IPS-15b (cell line): Measurements from ENCODE around the gene CMTM6.
"Not testable (repeated sequence)": the region's sequence is repeated elsewhere in the genome, so short reads cannot be mapped to it uniquely, and the experiment has no call there.

Experiments used
- H3K27me3 ChIP-seq: one replicate; pipeline ENCODE4 v1.6.1; 2013; ENCODE audit warnings: low read length; ENCODE audit not compliant: control insufficient read depth, insufficient read depth
- H3K36me3 ChIP-seq: one replicate; pipeline ENCODE4 v1.6.1; 2013; ENCODE audit warnings: low read length; ENCODE audit not compliant: control insufficient read depth, insufficient read depth
- H3K4me1 ChIP-seq: one replicate; pipeline ENCODE4 v1.6.1; 2013; ENCODE audit warnings: mild to moderate bottlenecking, low read length; ENCODE audit not compliant: control insufficient read depth, insufficient read depth
- H3K4me3 ChIP-seq: one replicate; pipeline ENCODE4 v1.5.1; 2013; ENCODE audit warnings: low read depth, low read length
- H3K9ac ChIP-seq: one replicate; pipeline ENCODE4 v1.6.1; 2013; ENCODE audit warnings: low read depth, mild to moderate bottlenecking, low read length
- H3K9me3 ChIP-seq: one replicate; pipeline ENCODE4 v1.6.1; 2013; ENCODE audit warnings: mild to moderate bottlenecking, low read length; ENCODE audit not compliant: control insufficient read depth, insufficient read depth

CMTM6 gene

DNA sequence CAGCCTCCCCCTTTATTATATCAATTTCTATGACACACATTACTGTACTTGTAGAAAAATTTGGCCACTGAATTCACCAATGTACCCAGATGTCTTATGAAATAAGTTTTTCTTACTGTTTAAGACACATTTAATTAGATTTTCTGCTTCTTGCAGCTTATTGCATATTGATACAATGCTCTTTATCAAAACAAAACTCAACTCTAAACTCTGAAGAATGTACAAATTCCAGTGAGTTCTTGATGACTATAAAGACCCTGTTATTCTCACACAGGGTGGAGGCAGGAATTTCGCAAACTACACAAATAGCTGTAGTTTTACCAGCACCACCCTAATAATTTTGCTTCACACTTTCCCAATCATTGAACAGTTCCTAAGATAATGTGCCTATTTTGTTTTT, 22.0 kb downstream of the CMTM6 start:
- Histone ChIP-seq H3K9me3 (no peaks in the 10 kb centered on the region), H3K36me3 (no peaks in the 10 kb centered on the region), H3K4me3 (no peak overlapping the region), H3K9ac (no peak overlapping the region), H3K4me1 (no peaks in the 10 kb centered on the region), H3K27me3 (no peaks in the 10 kb centered on the region)

DNA sequence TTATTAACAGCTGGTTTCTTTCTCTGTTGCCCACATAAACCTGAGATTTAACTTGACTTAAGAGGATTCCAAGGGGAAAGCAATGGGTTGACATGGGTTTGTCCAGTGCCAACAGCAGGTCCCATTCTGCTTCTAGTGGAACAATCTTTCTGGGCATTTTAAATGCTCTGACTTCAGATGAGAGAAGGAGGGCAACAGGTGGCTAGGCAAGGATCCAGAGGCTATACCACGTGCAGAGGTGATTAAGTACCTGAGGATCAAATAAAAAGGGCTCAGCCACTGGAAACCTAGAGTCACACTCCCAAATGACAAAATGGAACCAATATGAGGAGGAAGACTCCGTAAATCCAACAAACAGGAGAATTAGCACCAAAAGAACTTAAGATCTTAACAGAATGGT, 28.5 kb downstream of the CMTM6 start:
- H3K27me3 ChIP-seq = no peaks in the 10 kb centered on the region
- no peaks in the 10 kb centered on the region for H3K36me3 ChIP-seq
- H3K4me1 ChIP-seq = no peaks in the 10 kb centered on the region
- no peak overlapping the region for H3K4me3 ChIP-seq
- no peaks in the 10 kb centered on the region for H3K9me3 ChIP-seq
- no peak overlapping the region for H3K9ac ChIP-seq

GRCh38 chr3:32472151-32472550, 30.5 kb downstream of the CMTM6 start:
- not testable (repeated sequence) for H3K4me1 ChIP-seq, H3K4me3 ChIP-seq, H3K27me3 ChIP-seq, H3K36me3 ChIP-seq, H3K9me3 ChIP-seq, H3K9ac ChIP-seq

GRCh38 chr3:32471246-32471645, 31.4 kb downstream of the CMTM6 start:
- Histone ChIP-seq H3K36me3 (no peaks in the 10 kb centered on the region), H3K4me1 (no peaks in the 10 kb centered on the region), H3K9ac (no peak overlapping the region), H3K9me3 (no peaks in the 10 kb centered on the region), H3K27me3 (no peaks in the 10 kb centered on the region), H3K4me3 (no peak overlapping the region)

GRCh38 chr3:32470362-32470761, 32.3 kb downstream of the CMTM6 start:
- no peaks in the 10 kb centered on the region for H3K36me3 ChIP-seq
- H3K4me3 ChIP-seq = no peak overlapping the region
- no peaks in the 10 kb centered on the region for H3K27me3 ChIP-seq
- no peak overlapping the region for H3K9ac ChIP-seq
- no peaks in the 10 kb centered on the region for H3K9me3 ChIP-seq
- H3K4me1 ChIP-seq = no peaks in the 10 kb centered on the region

GRCh38 chr3:32469151-32469874, 33.3 kb downstream of the CMTM6 start:
- no peak overlapping the region for H3K4me3 ChIP-seq
- H3K9me3 ChIP-seq = no peaks in the 10 kb centered on the region
- no peaks in the 10 kb centered on the region for H3K36me3 ChIP-seq
- H3K27me3 ChIP-seq = no peaks in the 10 kb centered on the region
- H3K4me1 ChIP-seq = no peaks in the 10 kb centered on the region
- H3K9ac ChIP-seq = no peak overlapping the region

DNA sequence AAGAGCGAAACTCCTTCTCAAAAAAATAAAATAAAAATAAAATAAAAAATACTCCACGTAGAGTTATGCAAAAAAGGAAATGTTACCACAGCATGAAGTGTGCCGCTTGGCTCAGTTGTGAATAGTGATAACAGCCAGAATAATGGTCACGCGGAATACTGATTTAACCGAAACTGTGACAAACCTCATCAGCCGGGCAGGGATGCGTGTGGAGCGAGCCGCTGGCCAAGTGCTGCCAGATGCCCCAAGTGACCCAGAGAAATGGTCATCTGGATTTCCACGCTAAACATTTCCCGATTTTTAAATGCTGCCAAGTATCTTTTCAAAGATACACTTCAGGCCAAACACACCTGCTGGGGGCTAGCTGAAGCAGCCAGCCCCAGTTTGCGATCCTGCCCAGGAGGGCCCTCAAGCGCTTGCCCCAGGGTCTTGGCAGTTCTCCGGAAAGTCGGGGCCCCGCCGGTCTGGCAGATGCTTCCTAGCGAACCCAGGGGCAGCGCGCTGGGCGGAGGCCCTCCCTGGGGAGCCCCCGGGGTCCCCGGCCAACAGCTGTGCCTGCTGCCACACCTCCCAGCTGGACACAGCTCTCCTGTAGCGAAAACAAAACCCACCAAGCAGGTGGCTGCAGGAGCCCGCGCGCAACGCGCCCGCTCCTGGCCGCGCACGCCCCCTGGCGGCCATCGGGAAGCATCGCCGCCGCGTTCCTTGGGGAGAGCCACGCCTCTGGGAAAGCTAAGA, 35.1 kb downstream of the CMTM6 start:
- H3K27me3 ChIP-seq = no peaks in the 10 kb centered on the region
- no peaks in the 10 kb centered on the region for H3K36me3 ChIP-seq
- H3K9ac ChIP-seq = no peak overlapping the region
- peaks cover 2% of the 10 kb centered on the region for H3K4me1 ChIP-seq
- no peaks in the 10 kb centered on the region for H3K9me3 ChIP-seq
- H3K4me3 ChIP-seq = no peak overlapping the region

- not testable (repeated sequence) for H3K9ac ChIP-seq, H3K36me3 ChIP-seq, H3K9me3 ChIP-seq, H3K4me3 ChIP-seq, H3K4me1 ChIP-seq, H3K27me3 ChIP-seq
Measured at GRCh38 chr3:32466808-32467207, 35.8 kb downstream of the CMTM6 start.

GRCh38 chr3:32464726-32465125, 37.9 kb downstream of the CMTM6 start:
- not testable (repeated sequence) for H3K9ac ChIP-seq, H3K4me3 ChIP-seq, H3K36me3 ChIP-seq, H3K27me3 ChIP-seq, H3K9me3 ChIP-seq
- peaks cover 15% of the 10 kb centered on the region for H3K4me1 ChIP-seq

- H3K4me3 ChIP-seq, H3K9me3 ChIP-seq, H3K36me3 ChIP-seq, H3K9ac ChIP-seq, H3K27me3 ChIP-seq: not testable (repeated sequence)
- peaks cover 20% of the 10 kb centered on the region for H3K4me1 ChIP-seq
Measured at GRCh38 chr3:32463415-32463814, 39.2 kb downstream of the CMTM6 start.

- not testable (repeated sequence) for H3K36me3 ChIP-seq, H3K4me3 ChIP-seq, H3K9me3 ChIP-seq, H3K27me3 ChIP-seq, H3K9ac ChIP-seq
- peaks cover 20% of the 10 kb centered on the region for H3K4me1 ChIP-seq
Measured at GRCh38 chr3:32462191-32462986, 40.3 kb downstream of the CMTM6 start.
